IMR-90 (cell line): Measurements from ENCODE around the gene EXOC6. TPM values are rescaled to one million over a fixed set of nuclear protein-coding genes. Genes with fewer than 3 reads are reported as not detected.

Experiments used
- ATAC-seq: fragments of 200-7000 bp; cut with Tn5 transposase; 2 replicates; pipeline ENCODE4 v1.9.1; 2020; ENCODE audit warnings: low read depth, mild to moderate bottlenecking, moderate library complexity
- BruUV-seq: library from RNA; stranded (reverse); fragments of 400-500 nt; replicated peaks from 2 replicates; lab custom pipeline; 2021; lab: Mats Ljungman, UMichigan
- CTCF ChIA-PET: fragments of 300-600 bp; formaldehyde crosslinking; extraction: SDS; loops from one replicate; lab custom pipeline; 2021; ENCODE audit warnings: antibody characterized with exemption; lab: Yijun Ruan, JAX
- POLR2A ChIA-PET: fragments of 300-600 bp; sonication (Branson Sonifier 250); formaldehyde crosslinking; loops from one replicate; lab custom pipeline; 2022; ENCODE audit warnings: antibody characterized with exemption; ENCODE audit not compliant: unreplicated experiment; lab: Charles Lee
- DNase-seq: peaks from one replicate; pipeline ENCODE4 v3.0.0; 2013
- H2AFZ ChIP-seq: replicated peaks from 2 replicates; pipeline ENCODE3; 2013; ENCODE audit warnings: low read length, mild to moderate bottlenecking; ENCODE audit not compliant: poor library complexity
- H2AK5ac ChIP-seq: 2 replicates; pipeline ENCODE4 v1.6.1; 2013; ENCODE audit warnings: low read depth, low read length, inconsistent platforms
- H2AK9ac ChIP-seq: replicated peaks from 2 replicates; pipeline ENCODE3; 2013; ENCODE audit warnings: mild to moderate bottlenecking, low read depth, low read length, moderate library complexity; ENCODE audit not compliant: poor library complexity
- H2BK120ac ChIP-seq: 2 replicates; pipeline ENCODE4 v1.6.1; 2013; ENCODE audit warnings: low read depth, low read length, inconsistent platforms
- H2BK15ac ChIP-seq: 3 replicates; pipeline ENCODE4 v1.6.1; 2013; ENCODE audit warnings: low read depth, low read length, inconsistent platforms
- H2BK20ac ChIP-seq: 2 replicates; pipeline ENCODE4 v1.6.1; 2013; ENCODE audit warnings: low read depth, mild to moderate bottlenecking, inconsistent platforms, low read length, moderate library complexity
- H2BK5ac ChIP-seq: 2 replicates; pipeline ENCODE4 v1.6.1; 2013; ENCODE audit warnings: mild to moderate bottlenecking, low read depth, low read length, inconsistent platforms; ENCODE audit not compliant: poor library complexity, severe bottlenecking
- H3K14ac ChIP-seq: replicated peaks from 2 replicates; pipeline ENCODE4 v1.6.1; 2013; ENCODE audit warnings: low read depth, low read length, inconsistent platforms
- H3K18ac ChIP-seq: 2 replicates; pipeline ENCODE4 v1.6.1; 2013; ENCODE audit warnings: low read depth, low read length, control low read depth
- H3K23ac ChIP-seq: 2 replicates; pipeline ENCODE4 v1.6.1; 2013; ENCODE audit warnings: low read depth, low read length, inconsistent platforms
- H3K27ac ChIP-seq: 2 replicates; pipeline ENCODE4 v1.5.1; 2013; ENCODE audit warnings: mild to moderate bottlenecking, control low read depth, low read length; ENCODE audit not compliant: insufficient read depth
- H3K27me3 ChIP-seq: 2 replicates; pipeline ENCODE4 v1.6.1; 2013; ENCODE audit warnings: low read length; ENCODE audit not compliant: control insufficient read depth, insufficient read depth
- H3K36me3 ChIP-seq: 2 replicates; pipeline ENCODE4 v1.6.1; 2013; ENCODE audit warnings: low read length, mixed read lengths; ENCODE audit not compliant: control insufficient read depth, insufficient read depth
- H3K4ac ChIP-seq: 2 replicates; pipeline ENCODE4 v1.6.1; 2013; ENCODE audit warnings: low read depth, low read length, inconsistent platforms
- H3K4me1 ChIP-seq: 2 replicates; pipeline ENCODE4 v1.6.1; 2013; ENCODE audit warnings: low read length, mixed read lengths; ENCODE audit not compliant: control insufficient read depth, insufficient read depth
- H3K4me2 ChIP-seq: 2 replicates; pipeline ENCODE4 v1.6.1; 2013; ENCODE audit warnings: low read depth, mild to moderate bottlenecking, control low read depth, low read length, moderate library complexity
- H3K4me3 ChIP-seq: 2 replicates; pipeline ENCODE4 v1.5.1; 2013; ENCODE audit warnings: low read depth, mild to moderate bottlenecking, control low read depth, low read length, moderate library complexity; ENCODE audit not compliant: insufficient read depth
- H3K56ac ChIP-seq: 2 replicates; pipeline ENCODE4 v1.6.1; 2013; ENCODE audit warnings: low read length, inconsistent platforms; ENCODE audit not compliant: insufficient read depth; ENCODE audit errors: extremely low read depth
- H3K79me1 ChIP-seq, 2 experiments: 2 replicates each; pipeline ENCODE4 v1.6.1; 2013; ENCODE audit warnings: low read length in 2 of 2, inconsistent platforms in 1 of 2, low read depth in 1 of 2
- H3K9ac ChIP-seq: 2 replicates; pipeline ENCODE4 v1.6.1; 2013; ENCODE audit warnings: low read depth, low read length, control low read depth
- H3K9me1 ChIP-seq: 2 replicates; pipeline ENCODE4 v1.6.1; 2013; ENCODE audit warnings: low read length, inconsistent platforms; ENCODE audit not compliant: insufficient read depth
- H3K9me3 ChIP-seq: 2 replicates; pipeline ENCODE4 v1.6.1; 2013; ENCODE audit warnings: low read length; ENCODE audit not compliant: control insufficient read depth, insufficient read depth
- H4K20me1 ChIP-seq: 2 replicates; pipeline ENCODE4 v1.6.1; 2013; ENCODE audit warnings: low read length, inconsistent platforms; ENCODE audit not compliant: insufficient read depth
- H4K5ac ChIP-seq: 2 replicates; pipeline ENCODE4 v1.6.1; 2013; ENCODE audit warnings: mild to moderate bottlenecking, low read depth, low read length, control low read depth
- H4K8ac ChIP-seq, 2 experiments: 2 replicates each; pipeline ENCODE4 v1.6.1; 2013; ENCODE audit warnings: low read depth in 2 of 2, low read length in 2 of 2, control low read depth in 1 of 2, inconsistent platforms in 1 of 2
- H4K91ac ChIP-seq: 2 replicates; pipeline ENCODE4 v1.6.1; 2013; ENCODE audit warnings: low read depth, low read length, inconsistent platforms; ENCODE audit not compliant: insufficient read depth
- CEBPB ChIP-seq: IDR thresholded peaks from 2 replicates; pipeline ENCODE4 v1.6.1; 2012; ENCODE audit warnings: low read depth, low read length, improper control_type of control experiment
- FOS ChIP-seq: fragments of 150-350 bp; IDR thresholded peaks from 2 replicates; pipeline ENCODE4 v1.6.1; 2016; ENCODE audit warnings: low read depth, low read length
- MXI1 ChIP-seq: IDR thresholded peaks from 2 replicates; pipeline ENCODE4 v1.6.1; 2012; ENCODE audit warnings: low read depth, mild to moderate bottlenecking, low read length, moderate library complexity, borderline replicate concordance
- NFE2L2 ChIP-seq: fragments of 150-350 bp; IDR thresholded peaks from 2 replicates; pipeline ENCODE4 v1.6.1; 2016; ENCODE audit warnings: low read depth, mild to moderate bottlenecking, low read length
- RCOR1 ChIP-seq: IDR thresholded peaks from 2 replicates; pipeline ENCODE4 v1.6.1; 2012; ENCODE audit warnings: mild to moderate bottlenecking, low read length, improper control_type of control experiment; ENCODE audit not compliant: insufficient replicate concordance
- WGBS, 2 experiments: methylation state at CpG; one replicate each; pipeline versions ENCODE4 v1.1.5 to v1.1.7; 2013; ENCODE audit warnings: missing lambda C conversion rate in 2 of 2; ENCODE audit not compliant: insufficient read length in 1 of 2; ENCODE audit errors: extremely low coverage in 2 of 2; 5-methylcytosine and 5-hydroxymethylcytosine counted together
- dilution Hi-C: fragments of 300-500 bp; cut with HindIII; formaldehyde crosslinking; loops from one replicate; pipeline ENCODE4 v1.14.3; 2018; ENCODE audit warnings: low sequenced_read_pairs; ENCODE audit not compliant: unreplicated experiment
- in situ Hi-C: fragments of 300-500 bp; cut with MboI; formaldehyde crosslinking; loops from 3 replicates; pipeline ENCODE4 v1.14.3; 2019; ENCODE audit warnings: low sequenced_read_pairs, inconsistent platforms, mixed read lengths
- intact Hi-C: fragments of 100-400 bp; cut with micrococcal nuclease; formaldehyde crosslinking; loops from 2 replicates; pipeline ENCODE4 v1.10.0; 2022
- polyA plus RNA-seq, 3 experiments: library from polyadenylated mRNA; depleted of rRNA; stranded (reverse); fragments of >200 nt; gene quantifications; 2 replicates each; pipeline ENCODE4 v1.2.3, GENCODE V29; 2012; ENCODE audit warnings: low replicate concordance in 1 of 3
- total RNA-seq: library from RNA; depleted of rRNA; stranded (reverse); fragments of >200 nt; gene quantifications from 2 replicates; pipeline ENCODE4 v1.2.3, GENCODE V29; 2012

The EXOC6 gene
- total and polyA plus RNA-seq, 2 of the 4 experiments (the other 2 are of a cell fraction): 4.5 to 11.5 TPM

DNA sequence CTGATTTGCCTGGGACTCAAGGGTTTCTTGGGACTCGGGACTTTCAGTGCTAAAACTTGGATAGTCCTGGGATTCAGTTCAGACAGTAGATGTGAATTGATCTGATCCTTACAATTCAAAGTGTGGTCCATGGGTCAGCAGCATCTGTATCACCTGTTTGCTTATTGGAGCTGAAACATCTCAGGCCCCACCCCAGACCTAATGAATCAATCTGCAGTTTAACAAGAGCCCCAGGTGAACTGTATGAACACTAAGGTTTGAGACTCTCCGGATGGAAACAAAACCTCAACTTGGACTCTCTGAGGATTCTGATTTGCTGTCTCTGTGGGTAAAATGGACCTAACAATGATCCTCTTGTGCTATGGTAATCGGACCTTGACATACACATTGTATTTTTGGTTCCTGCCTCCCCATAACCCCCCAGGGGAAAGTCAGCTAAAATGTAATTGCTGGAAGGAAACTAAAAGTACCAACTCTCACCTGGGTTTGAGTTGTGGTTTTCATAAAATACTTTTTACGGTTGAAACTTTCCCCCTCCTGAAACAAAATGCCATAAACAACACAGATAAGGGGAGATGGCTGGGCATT, 237.0 kb downstream of the EXOC6 start:
- Histone ChIP-seq H3K23ac (no peak overlapping the region), H2BK120ac (no peak overlapping the region), H3K56ac (no peak overlapping the region), H4K5ac (no peak overlapping the region), H3K4me1 (0 out of 2 replicates have a peak, but pooled peaks cover 1% of the 10 kb centered on the region), H4K91ac (no peak overlapping the region), H3K27me3 (peaks cover 25% of the 10 kb centered on the region), H4K8ac (no peak overlapping the region), H3K9me3 (no peaks in the 10 kb centered on the region), H2BK20ac (no peak overlapping the region), H3K79me1 (no peaks in the 10 kb centered on the region), H2BK5ac (no peak overlapping the region), H3K4ac (no peak overlapping the region), H3K4me3 (no peak overlapping the region), H2BK15ac (no peak overlapping the region), H3K4me2 (no peak overlapping the region), H3K18ac (no peak overlapping the region), H3K14ac (no peak overlapping the region), H2AFZ (no peak overlapping the region), H2AK5ac (no peak overlapping the region), H3K27ac (no peak overlapping the region), H3K36me3 (no peaks in the 10 kb centered on the region), H4K20me1 (no peaks in the 10 kb centered on the region), H3K9me1 (no peaks in the 10 kb centered on the region), H2AK9ac (no peak overlapping the region), H3K9ac (no peak overlapping the region)
- CTCF ChIA-PET: no interaction called here
- POLR2A ChIA-PET: no interaction called here
- DNase-seq (no peak), ATAC-seq (no peak)
- WGBS, 2 experiments: no CpG with 5 or more reads among the region's 4 CpGs
- in situ Hi-C loops (loop anchor here (10.0 kb wide), 1 partner anchor 429 kb away; no protein-coding TSS in a partner anchor), dilution Hi-C loops (no loop called here), intact Hi-C loops (no loop called here)
- BruUV-seq: no TSS peak
- TF ChIP-seq FOS (no peak), MXI1 (no peak), CEBPB (no peak), RCOR1 (no peak), NFE2L2 (no peak)
